ENCODE results near the gene KLB.
A peak's percentile ranks its signal among the peaks of the same experiment; 100 is the strongest.
"Not testable (repeated sequence)": the region's sequence is repeated elsewhere in the genome, so short reads cannot be mapped to it uniquely, and the experiment has no call there.

Gene KLB

DNA sequence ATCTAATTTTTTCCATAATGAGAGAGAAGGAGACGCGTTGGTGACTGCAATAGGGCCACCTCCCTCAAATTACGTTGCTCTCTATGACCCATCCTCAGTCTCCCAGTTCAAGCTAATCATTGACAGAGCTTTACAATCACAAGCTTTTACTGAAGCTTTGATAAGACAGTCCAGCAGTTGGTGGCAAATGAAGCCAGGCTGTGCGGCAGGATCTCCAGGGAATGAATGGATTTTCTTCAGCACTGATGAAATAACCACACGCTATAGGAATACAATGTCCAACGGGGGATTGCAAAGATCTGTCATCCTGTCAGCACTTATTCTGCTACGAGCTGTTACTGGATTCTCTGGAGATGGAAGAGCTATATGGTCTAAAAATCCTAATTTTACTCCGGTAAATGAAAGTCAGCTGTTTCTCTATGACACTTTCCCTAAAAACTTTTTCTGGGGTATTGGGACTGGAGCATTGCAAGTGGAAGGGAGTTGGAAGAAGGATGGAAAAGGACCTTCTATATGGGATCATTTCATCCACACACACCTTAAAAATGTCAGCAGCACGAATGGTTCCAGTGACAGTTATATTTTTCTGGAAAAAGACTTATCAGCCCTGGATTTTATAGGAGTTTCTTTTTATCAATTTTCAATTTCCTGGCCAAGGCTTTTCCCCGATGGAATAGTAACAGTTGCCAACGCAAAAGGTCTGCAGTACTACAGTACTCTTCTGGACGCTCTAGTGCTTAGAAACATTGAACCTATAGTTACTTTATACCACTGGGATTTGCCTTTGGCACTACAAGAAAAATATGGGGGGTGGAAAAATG lies at the start of gene KLB:
Gene KLB, plus strand, starts transcription at position 168 of the 821 bp plus-strand sequence. Its CDS starts 20 bp downstream, at position 188.
- DNase-seq: no peak

DNA sequence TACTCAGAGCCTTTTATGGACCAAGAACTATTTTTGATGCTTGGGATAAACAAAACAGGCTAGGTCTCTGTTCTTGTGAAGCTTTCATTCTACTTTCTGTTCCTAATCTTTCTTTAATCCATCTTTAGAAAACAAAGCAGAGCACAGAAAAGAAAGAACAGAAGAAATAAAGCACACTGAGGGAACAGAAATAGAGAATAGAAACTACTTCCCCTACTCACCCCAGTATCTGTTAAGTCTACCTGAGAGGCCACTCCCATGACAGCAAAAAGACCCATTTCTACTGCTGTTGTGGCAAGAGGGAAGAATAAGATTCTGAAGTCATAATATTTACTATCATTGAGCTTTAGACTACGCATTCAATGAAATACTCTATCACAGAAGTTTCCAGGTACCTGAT lies 49.7 kb upstream of the KLB start:
- DNase-seq: no peak

DNA sequence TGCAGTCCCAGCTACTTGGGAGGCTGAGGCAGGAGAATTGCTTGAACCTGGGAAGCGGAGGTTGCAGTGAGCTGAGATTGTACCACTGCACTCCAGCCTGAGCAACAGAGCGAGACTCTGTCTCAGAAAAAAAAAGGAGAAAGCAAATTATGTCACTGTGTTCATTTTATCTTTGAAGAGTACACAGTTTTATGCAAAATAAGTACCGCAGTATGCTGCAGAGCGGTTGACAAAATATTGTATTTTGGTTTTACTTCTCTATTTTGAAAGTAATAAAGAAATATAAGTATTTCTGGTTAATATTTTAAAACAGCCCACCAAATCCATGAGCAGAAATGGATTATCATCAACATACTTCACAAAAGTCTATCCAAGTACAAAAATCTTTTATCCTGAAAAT lies 46.1 kb upstream of the KLB start:
- not testable (repeated sequence) for DNase-seq

DNA sequence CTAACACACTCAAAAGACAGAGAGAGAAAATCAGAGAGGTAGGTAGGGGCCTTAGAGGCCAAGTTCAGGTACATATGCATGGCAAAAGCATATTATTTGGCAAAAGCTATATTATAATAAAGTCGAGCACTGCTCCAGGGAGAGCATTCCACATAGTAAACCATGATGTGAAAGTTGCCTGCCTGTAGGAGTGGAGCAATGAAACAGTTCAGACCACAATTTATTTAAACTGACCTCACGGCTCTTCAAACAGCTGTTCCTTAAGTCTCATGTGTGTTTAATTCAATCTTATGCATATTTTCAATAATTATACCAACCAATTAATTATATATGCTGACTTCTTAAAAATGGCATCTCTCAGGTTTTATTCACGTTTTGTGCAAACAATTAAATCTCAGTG lies 43.9 kb upstream of the KLB start:
- no peak for DNase-seq

DNA sequence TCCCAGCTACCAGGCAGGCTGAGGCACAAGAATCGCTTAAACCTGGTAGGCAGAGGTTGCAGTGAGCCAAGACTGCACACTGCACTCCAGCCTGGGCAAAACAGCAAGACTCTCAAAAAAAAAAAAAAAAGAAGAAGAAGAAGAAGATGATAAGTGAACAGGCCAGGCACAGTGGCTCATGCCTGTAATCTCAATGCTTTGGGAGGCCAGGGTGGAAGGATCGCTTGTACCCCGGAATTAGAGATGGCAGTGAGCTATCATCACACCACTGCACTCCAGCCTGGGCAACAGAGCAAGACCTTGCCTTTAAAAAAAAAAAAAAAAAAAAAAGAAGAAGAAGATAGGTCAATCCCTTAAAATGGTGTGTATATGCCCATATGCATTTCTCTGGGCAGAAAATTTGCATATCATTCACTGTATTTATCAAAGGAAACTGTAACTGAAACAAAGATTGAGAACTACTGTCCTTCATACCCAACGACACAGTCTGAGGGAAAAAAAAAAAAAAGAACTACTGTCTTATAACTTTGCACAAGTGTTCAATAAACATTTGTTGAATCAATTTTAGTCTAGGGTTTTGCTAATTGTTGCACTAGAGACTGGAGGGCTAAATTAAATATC lies 42.8 kb upstream of the KLB start:
- DNase-seq: no peak

DNA sequence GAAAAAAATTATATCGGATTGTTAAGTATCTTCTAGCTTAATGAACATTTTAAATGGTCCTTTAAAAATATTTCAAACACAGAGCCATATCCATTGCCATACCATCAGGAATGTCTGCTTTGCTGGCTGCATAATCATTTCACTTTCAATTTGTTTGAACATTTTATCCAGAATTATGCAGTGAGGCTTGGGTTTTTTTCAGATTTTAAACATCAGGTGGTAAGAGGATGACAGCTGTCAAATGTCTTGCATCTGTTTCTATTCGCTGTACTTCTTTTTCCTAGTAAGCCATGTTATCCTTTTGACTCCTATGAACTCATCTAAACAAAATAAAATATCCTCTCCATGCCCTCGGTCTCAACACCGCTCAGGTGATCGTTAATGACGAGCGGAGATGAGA lies 41.4 kb upstream of the KLB start:
- DNase-seq: no peak

DNA sequence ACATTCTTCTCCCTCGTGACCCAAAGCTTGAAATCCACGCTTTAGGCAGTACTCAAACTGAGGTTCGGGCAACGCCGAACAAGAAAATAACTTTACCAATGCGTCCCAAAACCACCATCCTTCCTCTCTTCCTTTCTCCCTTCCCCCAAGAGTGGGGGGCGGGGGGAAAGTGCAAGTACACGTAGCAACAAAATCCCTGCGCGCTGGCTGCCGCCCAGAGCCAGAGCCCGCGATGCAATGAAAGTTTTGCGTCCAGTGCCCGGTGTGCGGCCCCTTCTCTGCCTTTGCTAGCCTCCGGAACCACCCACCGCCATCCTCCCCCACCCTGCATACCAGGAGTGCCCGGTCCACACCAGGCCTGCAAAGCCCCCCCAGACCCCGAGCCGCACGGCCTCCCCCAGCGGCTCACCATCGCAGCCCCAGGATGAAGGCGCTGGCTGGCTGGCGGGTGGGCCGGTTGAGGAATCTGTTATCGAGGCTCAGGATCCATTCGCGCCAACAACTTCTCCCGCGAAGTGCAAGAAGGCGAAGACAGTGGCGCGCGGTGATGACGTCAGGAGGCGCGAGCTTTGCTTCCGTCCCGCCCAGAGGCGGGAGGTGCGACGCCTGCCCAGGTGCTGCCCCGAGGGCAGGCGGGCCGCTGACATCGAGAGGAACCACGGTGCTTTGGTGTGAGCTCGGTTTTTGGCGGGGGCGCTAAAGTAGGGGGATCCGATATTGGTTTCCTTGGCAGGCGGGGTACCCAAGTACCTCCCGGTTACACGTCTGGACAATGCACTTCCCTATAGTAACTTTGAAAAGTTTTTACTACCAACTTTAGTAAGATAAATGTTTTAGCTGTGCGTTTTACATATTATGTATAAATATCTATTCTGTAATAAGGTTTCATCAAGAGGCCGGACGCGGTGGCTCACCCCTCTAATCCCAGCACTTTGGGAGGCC lies 40.6 kb upstream of the KLB start, which contains the start of gene RFC1:
Gene RFC1, minus strand, starts transcription at position 533 of the 942 bp plus-strand sequence. Its CDS starts 121 bp downstream, at position 412.
- peak; percentile 21 for DNase-seq

DNA sequence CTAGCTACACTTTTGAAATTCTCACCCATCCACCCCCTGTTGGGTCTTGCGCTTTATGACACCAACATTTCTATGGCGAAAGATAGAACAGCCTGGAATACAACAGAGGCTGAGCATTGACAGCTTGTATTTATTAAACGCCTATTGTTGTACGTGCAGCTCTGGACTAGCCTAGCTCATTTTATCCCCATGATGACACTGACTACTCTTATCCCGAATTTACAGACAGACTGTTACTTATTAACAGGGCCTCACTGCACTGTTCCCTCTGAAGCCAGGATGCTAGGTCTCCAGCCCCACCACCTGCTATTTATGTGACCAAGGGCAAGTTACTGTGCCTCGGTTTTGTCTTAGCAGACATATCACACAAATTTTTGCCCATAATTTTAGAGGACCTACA lies 39.6 kb upstream of the KLB start:
- no peak for DNase-seq

DNA sequence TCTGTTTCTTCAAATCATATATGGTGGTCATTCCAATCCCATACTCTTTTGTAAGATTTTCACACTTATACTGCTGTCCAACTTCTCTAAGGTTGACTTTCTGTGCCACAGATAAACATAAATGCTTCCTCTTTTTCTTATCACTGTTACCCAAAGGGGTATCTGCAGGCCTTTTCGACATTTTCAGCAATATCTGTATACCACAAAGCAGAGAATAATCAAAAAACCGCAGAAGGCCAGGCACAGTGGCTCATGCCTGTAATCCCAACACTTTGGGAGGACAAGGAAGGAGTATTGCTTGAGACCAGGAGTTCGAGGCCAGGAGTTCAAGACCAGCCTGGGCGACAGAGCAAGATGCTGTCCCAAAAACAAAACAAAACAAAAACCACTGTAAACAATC lies 37.4 kb upstream of the KLB start:
- no peak for DNase-seq

DNA sequence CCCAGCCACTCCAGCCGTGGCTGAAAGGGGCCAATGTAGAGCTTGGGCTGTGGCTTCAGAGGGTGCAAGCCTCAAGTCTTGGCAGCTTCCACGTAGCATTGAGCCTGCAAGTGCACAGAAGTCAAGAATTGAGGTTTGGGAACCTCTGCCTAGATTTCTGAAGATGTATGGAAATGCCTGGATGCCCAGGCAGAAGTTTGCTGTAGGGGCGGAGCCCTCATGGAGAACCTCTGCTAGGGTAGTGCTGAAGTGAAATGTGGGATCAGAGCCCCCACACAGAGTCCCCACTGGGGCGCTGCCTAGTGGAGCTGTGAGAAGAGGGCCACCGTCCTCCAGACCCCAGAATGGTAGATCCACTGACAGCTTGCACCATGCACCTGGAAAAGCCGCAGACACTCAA lies 35.5 kb upstream of the KLB start:
- DNase-seq: not testable (repeated sequence)

DNA sequence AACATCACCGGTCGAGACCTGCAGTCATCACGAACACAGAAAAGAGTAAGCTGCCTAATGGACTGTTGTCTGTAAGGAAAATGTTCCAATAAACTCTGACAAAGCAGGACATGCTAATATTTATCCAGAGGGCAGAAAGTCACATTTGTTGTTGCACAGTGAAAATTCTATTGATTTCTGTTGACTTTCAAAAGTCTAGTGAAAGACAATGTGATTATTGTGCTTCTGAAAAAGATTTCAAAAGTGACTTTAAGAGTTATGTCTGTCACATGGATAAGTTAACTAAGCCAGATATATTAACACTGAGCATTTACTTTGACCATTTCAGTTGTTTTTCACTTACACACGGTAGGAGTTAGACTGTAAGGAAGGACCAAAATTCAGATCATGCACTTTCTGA lies 31.3 kb upstream of the KLB start:
- DNase-seq: no peak

DNA sequence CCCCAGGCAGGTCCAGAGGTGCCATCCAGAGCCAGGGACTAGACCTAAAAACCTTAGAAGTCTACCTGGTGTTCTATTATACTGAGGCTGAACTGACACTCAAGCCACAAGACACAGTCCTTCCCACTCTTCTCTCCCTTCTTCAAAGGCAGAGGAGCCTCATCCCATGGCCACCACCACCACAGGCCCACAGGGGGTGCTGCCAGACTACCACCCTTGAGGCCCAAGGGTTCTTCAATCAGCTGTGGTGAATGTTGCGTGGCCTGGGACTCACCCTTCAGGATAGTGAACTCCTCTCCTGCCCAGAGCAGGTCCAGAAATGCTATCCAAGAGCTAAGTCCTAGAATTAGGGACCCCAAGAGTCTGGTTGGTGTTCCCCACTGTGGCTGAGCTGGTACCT lies 23.0 kb upstream of the KLB start:
- no peak for DNase-seq

DNA sequence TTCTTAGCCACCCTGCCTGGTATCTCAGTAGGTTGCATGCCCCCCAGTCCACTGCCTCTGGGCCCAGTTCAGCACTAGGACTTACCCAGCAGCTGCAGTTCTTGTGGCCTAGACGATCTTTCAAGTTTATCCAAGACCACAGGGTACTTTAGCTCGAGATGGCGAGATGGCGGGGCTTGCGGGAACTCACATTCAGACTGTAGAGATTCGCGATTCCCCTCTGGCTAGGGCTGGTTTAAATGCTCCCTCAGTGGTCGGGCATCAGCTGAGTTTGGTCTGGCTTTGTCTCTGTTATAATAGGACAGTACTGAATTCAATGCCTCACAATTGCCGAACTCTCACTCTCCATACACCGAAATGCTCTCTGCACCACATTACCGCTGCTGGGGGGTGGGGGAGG lies 22.2 kb upstream of the KLB start:
- DNase-seq: no peak

DNA sequence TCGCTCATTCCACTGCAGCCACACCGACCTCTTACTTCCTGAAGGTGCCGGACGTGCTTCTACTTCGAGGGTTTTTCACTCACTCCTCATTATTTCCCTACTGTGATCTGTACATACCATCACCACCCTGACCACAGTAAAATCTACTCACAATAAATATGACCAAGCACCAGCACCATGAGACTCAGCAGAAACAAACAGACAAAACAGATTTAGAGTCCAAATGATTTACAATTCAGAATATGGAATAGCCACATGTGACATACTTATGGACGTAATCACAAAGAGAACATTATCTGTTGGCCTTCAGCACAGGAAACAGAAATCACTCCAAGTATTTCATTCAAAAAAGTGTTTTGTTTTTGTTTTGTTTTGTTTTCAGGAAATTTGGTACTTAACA lies 16.1 kb upstream of the KLB start:
- DNase-seq: no peak

DNA sequence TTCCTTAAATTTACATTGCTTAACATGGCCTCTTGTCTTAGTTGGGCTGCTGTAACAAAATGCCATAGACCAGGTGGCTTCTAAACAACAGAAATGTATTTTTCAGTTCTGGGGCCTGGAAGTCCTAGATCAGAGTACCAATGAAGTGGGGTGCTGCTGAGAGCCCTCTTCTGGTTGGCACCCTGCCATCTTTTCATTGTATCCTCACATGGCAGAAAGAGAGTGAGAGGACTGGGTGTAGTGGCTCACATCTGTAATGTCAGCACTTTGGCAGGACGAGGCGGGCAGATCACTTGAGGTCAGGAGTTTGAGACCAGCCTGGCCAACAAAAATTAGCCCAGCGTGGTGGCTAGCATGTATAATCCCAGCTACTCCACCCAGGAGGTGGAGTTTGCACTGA lies 12.0 kb upstream of the KLB start:
- no peak for DNase-seq

DNA sequence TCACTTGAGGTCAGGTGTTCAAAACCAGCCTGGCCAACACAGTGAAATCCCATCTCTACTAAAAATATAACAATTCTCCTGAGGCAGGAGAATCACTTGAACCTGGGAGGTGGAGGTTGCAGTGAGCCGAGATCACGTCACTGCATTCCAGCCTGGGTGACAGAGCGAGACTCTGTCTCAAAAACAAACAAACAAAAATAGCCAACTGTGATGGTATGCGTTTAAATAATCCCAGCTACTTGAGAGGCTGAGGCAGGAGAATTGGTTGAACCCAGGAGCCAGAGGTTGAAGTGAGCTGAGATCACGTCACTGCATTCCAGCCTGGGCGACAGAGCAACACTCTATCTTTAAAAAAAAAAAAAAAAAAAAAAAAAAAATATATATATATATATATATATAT lies 5.1 kb upstream of the KLB start:
- not testable (repeated sequence) for DNase-seq

DNA sequence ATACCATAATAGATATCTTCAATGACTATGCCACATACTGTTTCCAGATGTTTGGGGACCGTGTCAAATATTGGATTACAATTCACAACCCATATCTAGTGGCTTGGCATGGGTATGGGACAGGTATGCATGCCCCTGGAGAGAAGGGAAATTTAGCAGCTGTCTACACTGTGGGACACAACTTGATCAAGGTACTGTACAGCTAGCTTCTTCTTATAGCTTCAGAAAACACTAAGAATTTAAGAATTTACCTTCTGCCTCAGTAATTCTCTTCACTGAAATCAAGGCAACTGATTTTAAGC lies 805 bp downstream of the KLB start:
- DNase-seq: no peak

DNA sequence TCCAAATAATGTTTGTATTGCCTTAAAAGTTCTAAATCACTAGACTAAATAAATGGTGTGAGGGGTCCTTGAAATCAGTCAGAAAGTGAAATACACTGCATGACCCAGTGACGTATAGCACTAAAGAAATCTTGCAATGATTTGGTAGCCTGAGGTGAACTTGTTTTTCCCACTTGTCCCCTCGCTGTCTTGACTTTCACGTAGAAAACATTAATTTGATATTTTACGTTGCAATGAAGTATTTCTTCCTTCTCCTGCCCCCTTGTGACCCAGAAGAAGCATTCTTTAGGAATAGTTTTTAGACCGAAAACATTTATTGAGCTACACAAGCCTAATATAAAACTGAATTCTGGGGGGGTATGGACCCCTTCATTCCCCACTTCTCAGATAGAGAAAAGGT lies 3.7 kb downstream of the KLB start:
- no peak for DNase-seq

DNA sequence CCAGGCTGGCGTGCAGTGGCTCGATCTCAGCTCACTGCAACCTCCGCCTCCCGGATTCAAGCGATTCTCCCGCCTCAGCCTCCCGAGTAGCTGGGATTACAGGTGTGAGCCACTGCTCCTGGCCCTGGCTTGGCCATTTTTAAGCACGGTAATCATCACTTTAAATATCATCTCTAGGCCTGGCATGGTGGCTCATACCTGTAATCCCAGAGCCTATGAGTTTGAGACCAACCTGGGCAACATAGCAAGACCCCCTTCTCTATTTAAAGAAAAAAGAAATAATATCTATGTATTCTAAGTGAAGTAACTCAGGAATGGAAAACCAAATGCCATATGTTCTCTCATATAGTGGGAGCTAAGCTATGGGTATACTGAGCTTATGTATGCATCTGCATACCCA lies 4.8 kb downstream of the KLB start:
- not testable (repeated sequence) for DNase-seq

DNA sequence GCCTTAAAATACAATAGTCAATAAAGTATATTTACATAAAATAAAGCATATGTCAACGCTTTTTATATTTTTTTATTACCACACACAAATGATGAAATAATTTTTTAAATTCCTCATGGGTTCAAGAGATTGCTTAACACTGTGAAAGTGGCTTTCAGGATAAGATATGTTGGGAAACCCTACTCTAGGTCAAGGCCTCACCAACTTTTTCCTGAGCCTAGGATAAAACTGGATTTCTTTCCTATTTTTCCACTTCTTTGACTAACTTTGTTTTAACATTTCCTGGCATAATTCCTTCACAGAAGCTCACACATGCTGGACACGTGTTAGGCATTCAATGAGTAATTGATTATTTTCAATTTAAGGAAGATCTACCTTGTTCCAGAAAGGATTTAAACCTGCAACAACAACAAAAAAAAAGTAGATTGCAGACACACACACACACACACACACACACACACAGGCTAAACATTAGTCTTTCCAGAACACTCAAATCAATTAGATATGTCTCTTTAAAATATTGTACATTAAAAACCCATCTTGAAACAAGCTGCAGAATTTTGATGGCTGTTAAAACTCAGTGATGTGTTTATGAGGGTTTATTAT lies 9.1 kb downstream of the KLB start:
- no peak for DNase-seq

DNA sequence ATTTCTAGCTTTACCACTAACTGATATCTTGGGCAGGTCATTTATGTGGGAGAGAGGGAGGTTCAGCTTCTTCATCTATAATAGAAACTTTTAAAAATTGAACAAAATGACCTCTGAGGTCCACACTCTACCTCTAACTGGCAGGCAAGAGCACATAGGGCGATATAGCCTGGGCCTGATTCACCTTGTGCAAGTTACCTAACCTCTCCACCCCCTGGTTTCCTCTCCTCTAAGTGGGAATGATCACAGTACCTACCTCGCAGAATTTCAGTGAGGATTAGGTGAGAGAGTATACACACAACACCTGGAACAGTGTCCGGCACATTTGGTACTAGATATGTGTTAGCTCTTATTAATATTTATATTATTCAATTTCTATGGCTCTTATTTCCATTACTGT lies 15.5 kb downstream of the KLB start:
- no peak for DNase-seq

DNA sequence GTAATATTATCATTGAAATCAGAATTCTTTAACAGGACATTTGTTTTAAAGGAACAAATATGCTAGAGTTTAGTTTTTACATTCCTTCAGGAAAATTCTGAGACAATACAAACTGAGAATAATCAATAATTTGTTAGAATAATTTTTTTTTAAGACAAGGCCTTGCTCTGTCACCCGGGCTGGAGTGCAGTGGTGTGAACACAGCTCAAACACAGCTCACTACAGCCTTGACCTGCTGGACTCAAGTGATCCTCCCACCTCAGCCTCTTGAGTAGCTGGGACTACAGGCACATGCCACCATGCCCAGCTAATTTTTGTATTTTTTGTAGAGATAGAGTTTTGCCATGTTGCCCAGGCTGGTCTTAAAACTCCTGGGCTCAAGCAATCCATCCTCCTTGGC lies 18.6 kb downstream of the KLB start:
- not testable (repeated sequence) for DNase-seq

DNA sequence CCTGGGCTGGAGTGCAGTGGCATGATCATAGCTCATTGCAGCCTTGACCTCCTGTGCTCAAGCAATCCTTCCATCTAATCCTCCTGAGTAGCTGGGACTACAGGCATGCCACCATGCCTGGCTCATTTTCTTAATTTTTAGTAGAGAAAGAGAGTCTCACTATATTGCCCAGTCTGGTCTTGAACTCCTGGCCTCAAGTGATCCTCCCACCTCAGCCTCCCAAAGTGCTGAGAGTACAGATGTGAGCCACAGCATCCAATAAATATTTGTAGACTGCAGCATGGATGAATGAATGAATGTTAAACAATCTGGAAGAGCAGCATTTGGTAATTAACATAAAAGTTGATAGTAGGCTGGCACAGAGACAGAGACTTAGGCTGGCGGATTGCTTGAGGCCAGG lies 20.0 kb downstream of the KLB start:
- DNase-seq: no peak

Measured in GOT3 (cell line).